Activated CD4-positive, CD25-positive, alpha-beta regulatory T cell (primary cell): ENCODE data around the gene SEMA5A.

Experiments
- DNase-seq, 4 experiments: peaks; one replicate each; lab custom pipeline; 2025; lab: John Stamatoyannopoulos, UW

The SEMA5A gene

DNA sequence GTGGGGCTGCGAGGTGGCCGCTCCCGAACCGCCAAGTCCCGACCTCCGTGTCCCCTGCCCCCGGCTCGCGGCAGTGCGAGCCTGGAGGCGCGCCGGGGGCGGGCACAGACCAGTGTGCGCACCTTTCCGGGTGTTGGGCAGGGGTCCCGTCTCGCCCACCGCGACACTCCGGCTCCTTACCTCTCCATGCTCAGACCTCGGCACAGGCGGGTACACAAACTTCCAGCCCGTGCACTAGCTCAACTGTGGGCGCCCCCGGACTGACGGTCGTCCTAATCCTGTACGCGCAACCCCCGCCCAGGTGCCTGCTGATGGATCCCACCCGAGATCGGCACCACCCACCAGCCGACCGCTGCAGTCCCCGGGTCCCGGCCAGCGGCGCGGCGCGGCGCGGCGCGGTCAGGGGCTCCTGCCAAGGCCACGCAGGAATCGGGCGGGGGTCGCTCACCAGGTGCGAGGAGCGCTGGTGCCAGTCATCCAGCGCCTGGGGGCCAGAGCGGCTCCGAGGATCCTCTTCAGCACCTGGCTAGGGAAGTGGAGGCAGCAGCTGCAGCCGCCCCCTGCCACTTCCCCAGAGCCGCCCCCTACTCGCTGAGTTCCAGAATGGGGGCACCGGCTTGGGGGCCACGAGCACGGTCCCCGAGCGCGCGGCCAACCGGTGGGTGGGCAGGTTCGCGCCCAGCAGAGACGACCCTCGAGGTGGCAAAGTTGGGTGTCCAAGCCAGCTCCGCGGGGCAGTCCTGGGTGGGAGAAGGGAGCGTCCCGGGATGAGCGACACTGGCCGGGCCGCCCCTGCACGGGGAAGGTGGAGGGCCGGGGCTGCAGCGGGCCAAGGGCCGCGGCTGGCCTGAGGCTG lies 511 bp downstream of the SEMA5A start:
- no peak for DNase-seq

DNA sequence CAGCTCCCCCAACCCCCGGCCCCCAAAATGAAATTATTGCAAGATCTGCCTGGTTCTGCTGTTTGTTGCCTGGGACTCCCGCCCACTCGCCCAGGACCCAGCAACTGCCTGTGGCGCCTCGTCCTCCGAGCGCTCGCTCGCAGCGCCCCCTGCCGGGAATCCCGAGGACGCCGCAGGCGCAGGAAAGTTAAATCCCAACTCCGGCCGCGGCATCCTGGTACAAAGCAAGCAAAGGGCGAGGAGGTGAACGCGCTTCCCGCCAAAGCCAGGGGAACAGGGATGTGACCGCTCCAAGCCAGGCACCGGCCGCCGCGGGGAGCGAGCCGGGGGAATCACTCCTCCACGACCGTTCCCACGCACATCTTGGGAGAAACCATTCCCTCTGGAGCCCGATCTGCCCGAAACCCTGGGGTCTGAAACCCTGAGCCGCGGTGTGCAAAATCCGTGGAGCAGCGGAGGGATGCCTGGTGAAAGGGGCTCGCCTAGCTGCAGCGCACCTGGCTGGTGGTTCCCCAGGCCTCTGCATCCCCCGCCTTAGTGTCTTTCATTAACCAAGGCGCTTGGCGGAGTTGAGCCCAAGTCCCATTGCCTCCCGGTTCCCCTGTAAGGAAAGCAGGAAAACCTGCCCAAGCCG lies 1.3 kb downstream of the SEMA5A start:
- no peak for DNase-seq

DNA sequence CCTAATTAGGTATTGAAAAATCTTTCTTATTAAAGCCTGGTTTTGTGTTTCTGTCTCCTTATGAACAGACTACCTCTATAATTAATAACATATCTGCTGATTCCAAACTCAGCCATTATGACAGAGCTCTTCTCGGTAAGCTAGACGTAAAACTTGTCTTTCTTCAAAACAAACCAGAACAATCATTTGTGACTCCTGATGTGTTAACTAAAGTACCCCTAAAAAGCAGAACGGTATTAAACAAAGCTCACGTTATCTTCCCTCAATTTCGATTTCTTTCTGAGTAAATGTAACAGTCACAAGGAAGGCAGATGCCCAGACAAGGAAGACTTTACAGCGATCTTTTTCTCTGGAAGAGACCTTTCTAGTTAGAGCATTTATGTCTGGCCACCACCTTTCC lies 1.8 kb downstream of the SEMA5A start:
- DNase-seq: no peak

GRCh38 chr5:9543311-9543920 lies 2.5 kb downstream of the SEMA5A start:
- no peak for DNase-seq

DNA sequence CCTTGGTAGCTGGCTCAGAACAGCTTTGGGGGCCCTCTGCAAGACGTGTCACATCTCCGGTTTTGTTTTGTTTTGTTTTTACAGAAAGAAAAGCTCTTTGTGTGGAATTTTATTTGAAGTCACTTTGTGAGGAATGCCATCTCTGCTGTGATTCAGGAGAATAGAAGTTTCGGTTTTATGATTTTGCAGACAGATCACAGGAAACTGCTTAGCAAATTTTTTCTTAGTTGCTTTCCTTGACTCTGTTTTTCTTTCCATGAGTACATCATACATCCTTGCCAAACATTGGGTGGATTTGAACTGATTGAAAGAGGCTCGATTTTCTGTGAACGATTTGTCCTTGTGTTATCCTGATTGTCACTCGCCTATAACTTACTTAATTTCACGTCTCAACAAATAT lies 5.1 kb downstream of the SEMA5A start:
- DNase-seq: no peak

DNA sequence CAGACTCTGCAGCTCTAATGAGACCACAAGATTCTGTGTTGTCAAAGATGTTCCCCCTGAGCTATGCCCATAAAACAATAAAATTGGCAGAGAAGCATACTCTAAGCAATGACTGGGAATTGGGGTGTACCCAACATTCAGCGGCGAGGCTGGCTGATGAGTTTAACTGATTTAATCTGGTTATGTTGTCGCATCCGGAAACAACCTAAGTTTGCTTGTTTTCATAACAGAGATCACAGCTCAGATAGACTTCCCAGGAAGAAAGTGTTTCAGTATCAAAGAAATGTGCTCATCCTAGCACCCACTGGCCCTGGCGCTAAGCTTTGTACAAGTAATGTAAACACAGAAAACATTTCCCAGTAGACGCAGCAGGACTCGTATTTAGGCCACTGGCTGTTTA lies 7.4 kb downstream of the SEMA5A start:
- no peak for DNase-seq

GRCh38 chr5:9537223-9538141 lies 8.4 kb downstream of the SEMA5A start:
- DNase-seq: no peak

- DNase-seq: no peak
Measured at GRCh38 chr5:9536717-9537116, 9.2 kb downstream of the SEMA5A start.

- DNase-seq: no peak
Measured at GRCh38 chr5:9534881-9535517, 10.9 kb downstream of the SEMA5A start.

DNA sequence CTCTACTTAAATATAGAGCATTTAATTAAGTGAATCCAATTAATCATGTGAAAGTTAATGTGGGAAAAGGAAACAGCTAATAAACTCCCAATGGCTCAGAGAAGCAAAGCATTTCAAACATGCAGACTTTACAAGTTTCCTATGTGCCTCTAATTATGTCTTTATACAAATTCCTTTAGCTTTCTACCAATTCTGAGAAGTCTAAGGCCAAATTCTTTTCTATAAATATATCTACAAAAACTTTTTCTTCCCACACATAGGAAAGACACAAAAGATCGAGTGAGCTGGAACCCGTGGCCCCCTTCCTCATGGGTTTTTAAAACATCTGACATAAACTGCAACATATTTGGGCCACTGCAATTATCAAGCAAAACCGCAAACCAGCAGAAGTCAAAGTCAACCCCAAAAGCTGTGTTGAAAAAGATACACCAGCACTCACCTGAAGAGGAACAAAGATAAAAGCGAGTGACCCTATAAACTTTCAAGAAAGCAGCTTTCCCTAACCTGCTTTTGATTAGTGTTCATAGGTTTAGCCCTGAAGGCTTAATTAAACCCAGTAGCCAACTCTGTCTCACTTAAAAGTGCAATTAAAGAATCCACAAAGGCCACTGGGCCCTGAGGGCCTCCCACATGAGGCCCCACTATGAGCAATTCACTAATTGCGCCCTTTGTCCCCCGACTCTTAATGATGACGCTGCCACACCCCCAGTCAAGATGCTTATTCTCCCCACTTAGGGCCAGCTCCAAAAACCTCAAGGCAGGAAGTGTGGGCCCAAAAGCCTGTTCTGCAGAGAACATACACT lies 12.1 kb downstream of the SEMA5A start:
- DNase-seq: no peak

- no peak for DNase-seq
Measured at GRCh38 chr5:9533096-9533495, 12.8 kb downstream of the SEMA5A start.

DNA sequence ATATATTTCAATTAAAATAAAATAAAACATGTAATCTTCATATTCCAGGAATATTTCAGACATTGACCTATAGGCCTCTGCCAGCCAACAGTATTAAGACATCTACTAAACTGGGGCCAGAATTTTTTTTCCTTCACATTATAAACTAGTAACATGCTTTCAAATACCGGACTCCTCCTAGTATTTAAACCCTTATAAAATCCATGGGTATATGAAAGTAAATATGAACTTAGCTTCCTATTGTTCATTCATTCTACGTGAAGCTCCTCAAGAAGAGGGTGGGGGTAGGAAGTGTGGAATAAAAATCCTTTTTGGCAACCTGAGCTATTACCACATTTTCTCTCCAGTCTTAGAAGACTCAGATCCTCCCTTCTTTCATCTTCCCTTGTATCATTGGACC lies 16.4 kb downstream of the SEMA5A start:
- DNase-seq: no peak

DNA sequence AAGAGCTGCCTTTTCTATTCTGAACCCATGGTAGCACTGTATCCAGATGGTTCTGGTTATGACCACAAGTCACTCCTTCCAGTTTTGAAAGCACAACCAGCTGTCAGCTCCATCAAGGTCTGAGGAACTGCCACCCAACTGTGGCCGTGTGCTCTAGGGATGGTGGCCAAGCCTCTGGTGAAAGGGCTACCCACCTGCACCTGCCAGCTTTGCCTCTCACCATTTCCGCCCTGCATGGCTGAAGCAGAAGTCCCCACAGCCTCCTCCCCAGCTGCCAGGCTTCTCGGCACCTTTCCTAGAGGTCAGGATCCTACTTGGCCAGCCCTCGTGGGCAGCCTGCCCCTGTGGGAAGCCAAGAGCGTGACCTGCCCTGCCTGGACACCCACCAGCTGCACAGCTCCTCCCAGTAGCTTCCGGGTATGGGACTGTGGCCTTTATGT lies 16.8 kb downstream of the SEMA5A start:
- no peak for DNase-seq

DNA sequence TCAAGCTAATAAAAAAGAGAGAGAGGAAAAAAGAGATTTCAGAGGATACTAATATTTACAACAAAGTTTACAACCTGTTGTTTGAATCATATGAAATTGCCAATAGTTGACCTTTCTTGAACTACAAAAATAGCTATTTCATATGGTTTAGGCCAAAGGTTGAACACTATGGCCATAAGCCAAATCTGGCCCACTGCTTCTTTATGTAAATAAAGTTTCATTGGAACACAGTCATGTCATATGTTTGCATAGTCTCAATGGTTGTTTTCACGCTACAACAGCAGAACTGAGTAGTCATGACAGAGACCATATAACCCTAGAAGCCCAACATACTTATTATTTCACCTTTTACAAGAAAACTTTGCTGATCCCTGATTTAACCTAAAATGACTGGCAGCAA lies 20.9 kb downstream of the SEMA5A start:
- DNase-seq: no peak

DNA sequence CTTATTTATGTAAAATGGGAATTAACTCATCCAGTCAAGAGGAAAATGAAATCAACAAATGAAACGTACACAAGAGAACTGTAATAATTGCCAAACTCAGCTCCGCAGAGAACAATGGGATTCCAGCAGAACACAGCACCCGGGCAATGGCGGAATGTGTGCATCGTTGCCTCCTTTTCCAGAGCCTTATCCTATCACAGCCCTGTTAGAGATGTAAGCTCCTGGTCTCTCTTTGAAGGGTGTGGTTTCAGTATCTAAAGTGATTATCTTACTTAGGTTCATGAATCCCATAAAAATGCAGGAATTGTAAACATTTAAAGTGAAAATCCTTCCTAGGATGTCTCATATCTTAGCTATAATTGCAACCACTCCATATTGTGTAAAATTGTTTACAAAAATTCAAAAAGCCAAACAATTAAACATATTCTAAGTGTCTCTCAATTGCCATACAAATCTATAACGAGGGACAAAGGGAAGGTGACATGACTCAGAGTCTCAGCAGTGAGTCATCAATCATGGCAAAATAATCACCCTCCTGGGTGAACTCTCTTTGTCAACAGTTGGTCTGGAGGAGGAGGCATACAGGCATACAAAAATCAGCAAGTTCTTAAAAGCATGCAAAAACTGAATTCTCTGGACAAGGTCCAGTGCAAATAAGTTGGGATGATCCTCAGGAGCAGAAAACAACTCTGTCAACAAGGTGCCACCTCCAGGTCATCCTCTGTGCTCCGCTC lies 22.6 kb downstream of the SEMA5A start:
- no peak for DNase-seq

DNA sequence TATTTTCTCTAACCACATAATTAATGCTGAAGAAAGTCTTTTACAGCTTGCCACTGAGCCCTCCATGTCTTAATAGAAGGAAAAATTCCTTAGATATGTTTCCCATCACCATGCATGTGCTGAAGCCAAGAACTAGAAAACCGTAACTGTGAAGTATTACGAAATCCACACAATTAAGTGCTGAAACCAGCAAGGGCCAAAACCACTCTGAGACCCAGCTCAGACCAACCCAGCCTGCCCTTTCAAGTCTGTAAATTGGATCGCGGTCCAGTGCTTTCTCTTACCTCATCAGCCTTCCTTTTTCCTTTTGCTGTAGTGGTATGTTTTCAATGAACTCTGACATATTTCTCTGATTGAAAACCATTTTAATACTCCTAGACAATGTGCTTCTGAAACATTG lies 26.3 kb downstream of the SEMA5A start:
- DNase-seq: no peak

GRCh38 chr5:9516591-9516990 lies 29.3 kb downstream of the SEMA5A start:
- DNase-seq: no peak

GRCh38 chr5:9515436-9515835 lies 30.4 kb downstream of the SEMA5A start:
- no peak for DNase-seq

DNA sequence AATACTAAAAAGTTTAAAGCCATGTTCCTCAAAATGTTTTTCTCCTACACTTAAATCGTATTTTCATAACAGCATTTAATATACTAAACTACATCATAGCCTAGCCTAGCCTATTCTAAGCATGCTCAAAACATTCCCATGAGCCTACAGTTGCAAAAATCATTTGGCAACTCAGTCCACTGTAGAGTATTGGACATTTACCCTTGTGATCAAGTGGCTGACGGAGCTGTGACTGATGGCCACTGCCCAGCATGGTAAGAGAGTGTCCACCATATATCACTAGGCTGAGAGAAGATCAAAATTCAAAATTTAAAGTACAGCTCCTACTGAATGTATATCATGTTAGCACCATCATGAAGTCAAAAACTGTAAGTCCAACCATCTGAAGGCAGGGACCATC lies 30.9 kb downstream of the SEMA5A start:
- DNase-seq: no peak

GRCh38 chr5:9513827-9514226 lies 32.0 kb downstream of the SEMA5A start:
- no peak for DNase-seq
